Stimulated activated CD4-positive, alpha-beta T cell treated with anti-CD3 and anti-CD28 coated beads, Interleukin-12 subunit alpha, Interleukin-12 subunit beta, amount 100 ng/mL, for 24 hours (primary cell): ENCODE measurements around the gene NAALADL2.
"Not testable (repeated sequence)": the region's sequence is repeated elsewhere in the genome, so short reads cannot be mapped to it uniquely, and the experiment has no call there.

ENCODE experiments used
- DNase-seq, 2 experiments: peaks; one replicate each; pipeline ENCODE4 v3.0.0-alpha.2; 2020; ENCODE audit warnings: low read depth in 2 of 2

NAALADL2 gene

GRCh38 chr3:175266478-175266877 is 407.3 kb downstream of the NAALADL2 start:
- no peak for DNase-seq

GRCh38 chr3:175267121-175267531 is 408.0 kb downstream of the NAALADL2 start:
- DNase-seq = no peak

- DNase-seq = no peak
These were observed 408.4 kb downstream of the NAALADL2 start for GRCh38 chr3:175267561-175267960.

GRCh38 chr3:175269394-175269793 is 410.3 kb downstream of the NAALADL2 start:
- DNase-seq = no peak

- DNase-seq = no peak
These were observed 411.2 kb downstream of the NAALADL2 start for GRCh38 chr3:175270198-175270837.

GRCh38 chr3:175270866-175271265 is 411.7 kb downstream of the NAALADL2 start:
- DNase-seq = no peak

- DNase-seq = not testable (repeated sequence)
These were observed 412.3 kb downstream of the NAALADL2 start for GRCh38 chr3:175271465-175271864.

GRCh38 chr3:175272392-175272791 is 413.3 kb downstream of the NAALADL2 start:
- no peak for DNase-seq

GRCh38 chr3:175273573-175273972 is 414.4 kb downstream of the NAALADL2 start:
- DNase-seq = no peak

GRCh38 chr3:175274056-175274455 is 414.9 kb downstream of the NAALADL2 start:
- DNase-seq = no peak

GRCh38 chr3:175274474-175275218 is 415.5 kb downstream of the NAALADL2 start:
- DNase-seq = no peak

- no peak for DNase-seq
These were observed 419.5 kb downstream of the NAALADL2 start for GRCh38 chr3:175278680-175279079.

GRCh38 chr3:175279457-175279856 is 420.3 kb downstream of the NAALADL2 start:
- no peak for DNase-seq

GRCh38 chr3:175279911-175280310 is 420.8 kb downstream of the NAALADL2 start:
- DNase-seq = no peak

GRCh38 chr3:175287361-175287963 is 428.3 kb downstream of the NAALADL2 start:
- no peak for DNase-seq

- DNase-seq = no peak
These were observed 429.5 kb downstream of the NAALADL2 start for GRCh38 chr3:175288621-175289020.

- no peak for DNase-seq
These were observed 435.7 kb downstream of the NAALADL2 start for GRCh38 chr3:175294793-175295192.

GRCh38 chr3:175295248-175296130 is 436.4 kb downstream of the NAALADL2 start:
- DNase-seq = no peak

- no peak for DNase-seq
These were observed 438.1 kb downstream of the NAALADL2 start for GRCh38 chr3:175297216-175297615.

GRCh38 chr3:175301741-175302140 is 442.6 kb downstream of the NAALADL2 start:
- no peak for DNase-seq

GRCh38 chr3:175304404-175304803 is 445.3 kb downstream of the NAALADL2 start:
- no peak for DNase-seq

- DNase-seq = no peak
These were observed 448.5 kb downstream of the NAALADL2 start for GRCh38 chr3:175307642-175308041.
